K562 (cell line): ENCODE results near the gene FAT2. TPM values are rescaled to one million over a fixed set of nuclear protein-coding genes. Genes with fewer than 3 reads are reported as not detected.

Experiments used
- ATAC-seq: fragments of 200-7000 bp; cut with Tn5 transposase; 3 replicates; pipeline ENCODE4 v1.9.1; 2020; ENCODE audit warnings: moderate library complexity
- BruUV-seq: library from RNA; stranded (reverse); fragments of 400-500 nt; replicated peaks from 2 replicates; lab custom pipeline; 2021; lab: Mats Ljungman, UMichigan
- CTCF ChIA-PET: fragments of 300-600 bp; formaldehyde crosslinking; extraction: SDS; loops from one replicate; lab custom pipeline; 2021; ENCODE audit warnings: low intra/inter-chr PET ratio; lab: Yijun Ruan, JAX
- POLR2A ChIA-PET: fragments of 300-600, 350-650 bp; sonication (Branson Sonifier 250); formaldehyde crosslinking; extraction: SDS; loops from one replicate; lab custom pipeline; 2021; ENCODE audit warnings: antibody characterized with exemption, inconsistent platforms; lab: Yijun Ruan, JAX
- DNase-seq, 4 experiments: peaks; one replicate each; pipeline versions ENCODE4 v3.0.0 to v3.0.0-alpha.2; 2011 to 2018; ENCODE audit warnings: low spot score in 3 of 4, mixed read lengths in 3 of 4; ENCODE audit errors: extremely low read depth in 1 of 4
- FAIRE-seq: peaks from 2 replicates; lab custom pipeline; 2011; peaks lifted over from hg19 to GRCh38; lab: Jason Lieb, UNC
- H2AFZ ChIP-seq: 2 replicates; pipeline ENCODE4 v1.6.0; 2011; ENCODE audit warnings: low read depth, low read length, control low read depth, inconsistent platforms
- H3K27ac ChIP-seq: fragments of 200-600 bp; 3 replicates; pipeline ENCODE4 v1.8.0; 2011; ENCODE audit warnings: low read depth, mild to moderate bottlenecking, control low read depth, inconsistent platforms, low read length, moderate library complexity, mixed read lengths; ENCODE audit errors: extremely low read depth
- H3K27me3 ChIP-seq, 2 experiments: fragments of 300-600 bp in 1 of 2; 2 replicates in 1 of 2; 3 replicates in 1 of 2; pipeline versions ENCODE4 v1.6.0 to v1.8.0; 2011; ENCODE audit warnings: inconsistent platforms in 2 of 2, low read length in 2 of 2, mild to moderate bottlenecking in 1 of 2, mixed read lengths in 1 of 2, moderate library complexity in 1 of 2; ENCODE audit not compliant: control insufficient read depth in 2 of 2, insufficient read depth in 2 of 2
- H3K36me3 ChIP-seq: fragments of 300-600 bp; 3 replicates; pipeline ENCODE4 v1.8.0; 2011; ENCODE audit warnings: mild to moderate bottlenecking, low read length, inconsistent platforms; ENCODE audit not compliant: control insufficient read depth, insufficient read depth
- H3K4me1 ChIP-seq, 2 experiments: fragments of 200-600 bp in 1 of 2; replicated peaks in 1 of 2; 2 replicates in 1 of 2; 3 replicates in 1 of 2; pipeline versions ENCODE4 v1.5.1 to v1.8.0; 2011; ENCODE audit warnings: inconsistent platforms in 2 of 2, low read length in 2 of 2, mild to moderate bottlenecking in 1 of 2, mixed read lengths in 1 of 2, moderate library complexity in 1 of 2; ENCODE audit not compliant: control insufficient read depth in 2 of 2, insufficient read depth in 2 of 2
- H3K4me2 ChIP-seq: 2 replicates; pipeline ENCODE4 v1.6.1; 2011; ENCODE audit warnings: low read length, control low read depth, inconsistent platforms, mixed read lengths; ENCODE audit not compliant: insufficient read depth
- H3K4me3 ChIP-seq: fragments of 200-600 bp; sonication (generic), shearing (Covaris generic); 2 replicates; pipeline ENCODE4 v1.5.1; 2016; ENCODE audit warnings: control low read depth, inconsistent platforms
- H3K79me2 ChIP-seq: fragments of 200-600 bp; 3 replicates; pipeline ENCODE4 v1.8.0; 2011; ENCODE audit warnings: low read length, inconsistent platforms; ENCODE audit not compliant: control insufficient read depth, insufficient read depth
- H3K9ac ChIP-seq, 2 experiments: 2 replicates each; pipeline versions ENCODE4 v1.6.0 to v1.6.1; 2011; ENCODE audit warnings: low read depth in 2 of 2, low read length in 2 of 2, control low read depth in 1 of 2, inconsistent platforms in 1 of 2, mild to moderate bottlenecking in 1 of 2, mixed read lengths in 1 of 2; ENCODE audit not compliant: insufficient read depth in 1 of 2
- H3K9me1 ChIP-seq: one replicate; pipeline ENCODE4 v1.6.0; 2011; ENCODE audit warnings: inconsistent platforms, mild to moderate bottlenecking, low read length, moderate library complexity; ENCODE audit not compliant: control insufficient read depth, insufficient read depth
- H3K9me3 ChIP-seq: replicated peaks from 2 replicates; pipeline ENCODE4 v1.5.1; 2011; ENCODE audit warnings: low read depth, low read length, inconsistent platforms; ENCODE audit not compliant: control insufficient read depth, insufficient read depth
- H4K20me1 ChIP-seq: replicated peaks from 2 replicates; pipeline ENCODE4 v1.6.1; 2011; ENCODE audit warnings: low read length, inconsistent platforms, mixed read lengths; ENCODE audit not compliant: control insufficient read depth, insufficient read depth
- CHCHD3 ChIP-seq: fragments of 250-450 bp; sonication (Bioruptor Pico); IDR thresholded peaks from 2 replicates; pipeline ENCODE4 v2.1.2; 2022; ENCODE audit warnings: mild to moderate bottlenecking
- GABPA ChIP-seq: fragments of 200-800 bp; sonication (Bioruptor generic); conservative IDR thresholded peaks from 2 replicates; pipeline ENCODE4 v1.6.1; 2016; ENCODE audit warnings: low read depth, missing genetic modification characterization, missing compliant biosample characterization
- GTF2E2 ChIP-seq: fragments of 200-800 bp; sonication (Bioruptor generic); IDR thresholded peaks from 2 replicates; pipeline ENCODE4 v1.6.1; 2016; ENCODE audit warnings: missing genetic modification characterization, missing compliant biosample characterization
- HNRNPK ChIP-seq: fragments of 200-400 bp; formaldehyde crosslinking; IDR thresholded peaks from one replicate; pipeline ENCODE4 v1.6.1; 2018; ENCODE audit warnings: mild to moderate bottlenecking, low read depth, low read length; ENCODE audit not compliant: poor library complexity, severe bottlenecking
- MED1 ChIP-seq: sonication (generic); formaldehyde crosslinking; IDR thresholded peaks from 2 replicates; pipeline ENCODE4 v1.8.1; 2023; ENCODE audit warnings: missing genetic modification reagents, borderline replicate concordance
- NCOA1 ChIP-seq: fragments of 450-650 bp; IDR thresholded peaks from 2 replicates; pipeline ENCODE4 v1.6.1; 2016; ENCODE audit warnings: low read depth
- NUFIP1 ChIP-seq: fragments of 450-650 bp; IDR thresholded peaks from 2 replicates; pipeline ENCODE4 v1.6.1; 2018; ENCODE audit not compliant: partially characterized antibody
- POLR3G ChIP-seq: IDR thresholded peaks from 2 replicates; pipeline ENCODE4 v1.6.1; 2011; ENCODE audit not compliant: insufficient read length, insufficient replicate concordance; ENCODE audit errors: extremely low read depth
- TEAD2 ChIP-seq: fragments of 450-650 bp; IDR thresholded peaks from 2 replicates; pipeline ENCODE4 v1.6.1; 2016; ENCODE audit warnings: missing genetic modification characterization, control low read depth, missing compliant biosample characterization
- WGBS: fragments of 100-300 bp; shearing (Covaris generic); methylation state at CpG from one replicate; pipeline ENCODE4 v1.1.6; 2016; ENCODE audit warnings: low coverage, mixed read lengths; ENCODE audit not compliant: insufficient coverage; ENCODE audit errors: missing lambda C conversion rate; 5-methylcytosine and 5-hydroxymethylcytosine counted together
- in situ Hi-C: fragments of 300-500 bp; cut with MboI; formaldehyde crosslinking; loops from 4 replicates; pipeline ENCODE4 v1.15.0; 2018; ENCODE audit warnings: inconsistent platforms, mixed read lengths
- intact Hi-C: fragments of 100-400 bp; cut with micrococcal nuclease; formaldehyde crosslinking; loops from 2 replicates; pipeline ENCODE4 v1.14.2; 2022
- polyA plus RNA-seq, 8 experiments: library from polyadenylated mRNA; depleted of rRNA in 4 of 8; stranded (reverse) in 5 of 8; unstranded in 3 of 8; fragments of >200 nt; fragmentation: Nextera tagmentation in 2 of 8; fragmentation: Illumina TruSeq in 1 of 8; extraction: Ambion mirVana in 2 of 8; extraction: Trizol in 1 of 8; gene quantifications; 2 replicates each; pipeline versions ENCODE4 v1.2.1 to v1.2.3, GENCODE V29; 2011 to 2014; ENCODE audit warnings: inconsistent platforms in 1 of 8, missing spikeins in 1 of 8
- total RNA-seq, 7 experiments: library from RNA; depleted of rRNA in 6 of 7; stranded (reverse); fragments of >200 nt in 6 of 7; fragmentation: Illumina TruSeq in 2 of 7; extraction: Trizol in 2 of 7; gene quantifications; 2 replicates each; pipeline versions ENCODE4 v1.2.1 to v1.2.3, GENCODE V29; 2011 to 2021; ENCODE audit warnings: low replicate concordance in 1 of 7
- TF ChIP-seq, protein P1 (sequence below): sonication (generic); formaldehyde crosslinking; IDR thresholded peaks from 2 replicates; pipeline ENCODE4 v1.5.0; 2020; ENCODE audit warnings: missing genetic modification reagents

Gene FAT2
- total and polyA plus RNA-seq, 9 of the 15 experiments (the other 6 are each of a cell fraction or from before 2014, with no cell fraction given) = not detected

DNA sequence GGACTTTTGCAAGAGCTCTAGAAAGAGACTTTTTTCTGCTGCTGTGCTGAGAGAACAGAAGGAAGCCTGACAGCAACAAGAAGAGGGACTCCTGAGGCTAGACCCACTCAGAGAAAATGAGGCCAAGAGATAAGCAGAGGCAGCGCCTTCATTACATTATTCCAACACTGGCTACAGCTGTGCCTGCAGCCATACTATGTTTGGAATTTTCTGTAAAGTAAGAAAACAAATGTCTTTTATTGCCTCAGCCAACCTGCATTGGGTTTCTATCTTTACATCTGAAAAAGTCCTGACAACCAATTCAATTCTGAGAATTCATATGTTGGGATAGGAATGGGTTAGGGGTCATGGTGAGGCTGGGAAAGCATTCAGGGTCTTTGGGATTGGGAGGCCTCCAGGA lies 33.7 kb downstream of the FAT2 start:
- Histone ChIP-seq H3K4me2 (no peak overlapping the region), H3K9me1 (no peaks in the 10 kb centered on the region), H3K27ac (no peak overlapping the region), H2AFZ (no peak overlapping the region), H3K4me3 (no peak overlapping the region), H3K36me3 (no peaks in the 10 kb centered on the region), H3K4me1 (no peaks in the 10 kb centered on the region), H4K20me1 (no peaks in the 10 kb centered on the region), H3K9me3 (no peaks in the 10 kb centered on the region), H3K79me2 (no peaks in the 10 kb centered on the region), H3K27me3 (peaks cover 14 to 54% of the 10 kb centered on the region in 2 experiments; a peak in 4 of 5 replicates), H3K9ac (no peak overlapping the region)
- TF ChIP-seq, protein P1, sequence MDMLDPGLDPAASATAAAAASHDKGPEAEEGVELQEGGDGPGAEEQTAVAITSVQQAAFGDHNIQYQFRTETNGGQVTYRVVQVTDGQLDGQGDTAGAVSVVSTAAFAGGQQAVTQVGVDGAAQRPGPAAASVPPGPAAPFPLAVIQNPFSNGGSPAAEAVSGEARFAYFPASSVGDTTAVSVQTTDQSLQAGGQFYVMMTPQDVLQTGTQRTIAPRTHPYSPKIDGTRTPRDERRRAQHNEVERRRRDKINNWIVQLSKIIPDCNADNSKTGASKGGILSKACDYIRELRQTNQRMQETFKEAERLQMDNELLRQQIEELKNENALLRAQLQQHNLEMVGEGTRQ (CRISPR knock-in tag) = no peak
- no peak for TF ChIP-seq TEAD2 (tag)
- CTCF ChIA-PET = no interaction called here
- 0% methylated on average over 1 of the region's 1 CpG for WGBS
- no TSS peak for BruUV-seq
- intact Hi-C loops (no loop called here), in situ Hi-C loops (no loop called here)
- POLR2A ChIA-PET = interaction anchor here (1.3 kb wide), 1 partner anchor 213 kb away, joined by 4 read pairs; no protein-coding TSS in a partner anchor
- DNase-seq (no peak), ATAC-seq (no peak), FAIRE-seq (no peak)

DNA sequence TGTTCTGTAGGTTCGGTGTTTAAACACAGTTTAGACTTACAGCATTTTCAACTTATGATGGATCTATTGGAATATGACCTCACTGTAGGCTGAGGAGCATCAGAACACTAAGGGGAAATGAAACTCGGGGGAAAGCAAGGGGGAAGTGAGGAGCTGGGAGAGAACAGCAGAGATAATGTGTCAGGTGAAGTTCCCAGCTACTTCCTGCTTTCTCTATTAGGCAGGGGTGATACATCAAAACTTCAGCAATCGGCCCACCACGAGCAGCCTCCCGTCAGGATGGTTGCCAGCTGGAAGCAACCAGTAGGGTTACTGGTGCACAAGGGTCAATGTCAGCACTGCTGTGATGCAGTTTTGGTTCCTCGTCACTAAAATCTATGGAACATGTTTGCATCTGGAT lies 34.3 kb downstream of the FAT2 start:
- no peak overlapping the region for H2AFZ ChIP-seq
- H3K4me2 ChIP-seq = no peak overlapping the region
- no peaks in the 10 kb centered on the region for H3K9me3 ChIP-seq
- TF ChIP-seq GTF2E2 (tag) (no peak), NCOA1 (no peak), NUFIP1 (no peak), GABPA (tag) (no peak), HNRNPK (no peak), CHCHD3 (no peak), MED1 (CRISPR knock-in tag) (no peak), POLR3G (no peak)
- CTCF ChIA-PET = no interaction called here
- no peaks in the 10 kb centered on the region for H3K36me3 ChIP-seq
- no peaks in the 10 kb centered on the region for H4K20me1 ChIP-seq
- no peak overlapping the region for H3K4me3 ChIP-seq
- in situ Hi-C loops = no loop called here
- POLR2A ChIA-PET = interaction anchor here (0.8 kb wide), 1 partner anchor 21 kb away, joined by 3 read pairs; no protein-coding TSS in a partner anchor
- H3K4me1 ChIP-seq = no peaks in the 10 kb centered on the region
- 0% methylated on average over 6 of the region's 6 CpGs for WGBS
- no peak overlapping the region for H3K27ac ChIP-seq
- ATAC-seq (no peak), FAIRE-seq (no peak), DNase-seq (no peak)
- no peaks in the 10 kb centered on the region for H3K9me1 ChIP-seq
- H3K79me2 ChIP-seq = no peaks in the 10 kb centered on the region
- intact Hi-C loops = no loop called here
- no peak overlapping the region for H3K9ac ChIP-seq
- H3K27me3 ChIP-seq = peaks cover 13 to 52% of the 10 kb centered on the region in 2 experiments; a peak in 3 of 5 replicates
- no TSS peak for BruUV-seq
